Psoas muscle (tissue), 8 donors: ENCODE data around the gene IVL. TPM values are rescaled to one million over a fixed set of nuclear protein-coding genes. Genes with fewer than 3 reads are reported as not detected.

Experiments
- ATAC-seq, 4 donors: fragments of 200-7000 bp; cut with Tn5 transposase; one replicate each; pipeline ENCODE4 v1.9.1; 2020; ENCODE audit warnings: moderate library complexity in 3 of 4, mild to moderate bottlenecking in 2 of 4
- DNase-seq, 2 donors: peaks; one replicate each; pipeline ENCODE4 v3.0.0-alpha.2; 2020
- H3K27ac ChIP-seq: fragments of 200-600 bp; one replicate; pipeline ENCODE4 v1.8.0; 2022
- H3K27me3 ChIP-seq, 3 donors: fragments of 200-600 bp in 1 of 3; one replicate each; pipeline versions ENCODE4 v1.6.1 to v1.8.0; 2013 to 2022; ENCODE audit warnings: low read length in 2 of 3, mild to moderate bottlenecking in 2 of 3, moderate library complexity in 1 of 3; ENCODE audit not compliant: insufficient read depth in 3 of 3
- H3K36me3 ChIP-seq, 2 donors: fragments of 200-600 bp in 1 of 2; one replicate each; pipeline versions ENCODE4 v1.6.1 to v1.8.0; 2013 to 2022; ENCODE audit warnings: low read depth in 1 of 2, mild to moderate bottlenecking in 1 of 2, moderate library complexity in 1 of 2; ENCODE audit not compliant: insufficient read depth in 1 of 2
- H3K4me1 ChIP-seq: fragments of 200-600 bp; one replicate; pipeline ENCODE4 v1.8.0; 2022
- H3K4me3 ChIP-seq: fragments of 200-600 bp; one replicate; pipeline ENCODE4 v1.8.0; 2022; ENCODE audit warnings: mild to moderate bottlenecking
- H3K9me3 ChIP-seq: fragments of 200-600 bp; one replicate; pipeline ENCODE4 v1.8.0; 2022
- WGBS, 3 donors: extraction: QIAGEN DNeasy Blood & Tissue Kit; methylation state at CpG; one replicate each; pipeline versions ENCODE4 v1.1.6 to v1.1.7; 2013; 5-methylcytosine and 5-hydroxymethylcytosine counted together
- intact Hi-C, 2 donors: fragments of 100-400 bp; cut with DNase I; formaldehyde crosslinking; loops; one replicate each; pipeline versions ENCODE4 v1.11.0 to v1.14.2; 2022
- polyA plus RNA-seq, 3 donors: library from polyadenylated mRNA; stranded (reverse); fragments of 200-250 nt; gene quantifications; one replicate each; pipeline ENCODE4 v1.2.3, GENCODE V29; 2013
- total RNA-seq, 4 donors: library from RNA; stranded (reverse); fragmentation: NEBNext Ultra II Directional in 2 of 4; extraction: Animal tissue kit (Norgen Biotek cat#: 25700) in 2 of 4; gene quantifications; one replicate each; pipeline versions ENCODE4 v1.2.1 to v1.2.4, GENCODE V29; 2021 to 2023
- TF ChIP-seq, protein P1 (sequence below): fragments of 200-600 bp; IDR thresholded peaks from one replicate; pipeline ENCODE4 v1.8.0; 2022; ENCODE audit warnings: antibody characterized with exemption
- donor health status: healthy with polysubstance abuse.
- donor health status: DM: no; HTN: no; CAD: no; lungs with moderate emphysema.
- donor health status: Bipolar disorder and iron deficiency.
- donor health status: healthy.
- donor health status: DM: yes; HTN: yes; CAD: no.
- donor health status: DM: no; HTN: no; CAD: no.
- donor health status: DM: no; HTN: no; CAD: no.
- donor health status: DM: yes; HTN: yes; CAD: no.

The IVL gene
- total and polyA plus RNA-seq, 7 donors: 0.04 TPM; not detected in 6

DNA sequence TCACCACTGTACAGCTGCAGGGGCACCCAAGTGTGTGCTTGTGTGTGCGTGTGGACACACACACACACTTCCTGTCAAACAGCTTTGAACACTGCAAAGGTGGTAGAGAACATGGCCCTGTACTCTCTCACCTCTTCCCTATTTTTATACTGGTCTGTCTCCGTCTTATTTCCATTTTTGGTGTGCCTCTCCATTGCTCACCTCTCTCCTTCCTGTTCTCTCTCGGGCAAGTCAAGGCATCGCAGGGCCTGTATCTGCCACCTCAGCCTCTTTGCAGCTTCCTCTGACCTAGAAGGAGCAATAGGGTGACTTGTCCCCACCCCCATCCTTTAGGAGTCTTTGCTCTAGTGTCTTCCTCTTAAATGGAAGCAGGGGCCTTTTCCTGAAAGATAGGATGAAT lies 28.0 kb upstream of the IVL start:
- H3K27ac ChIP-seq: no peak overlapping the region
- no peaks in the 10 kb centered on the region for H3K4me1 ChIP-seq
- no peaks in the 10 kb centered on the region for H3K36me3 ChIP-seq
- no peak overlapping the region for H3K4me3 ChIP-seq
- no peak for DNase-seq
- 80 to 82% (median 82%) methylated on average over 4 of the region's 4 CpGs for WGBS, 3 donors
- TF ChIP-seq, protein P1, sequence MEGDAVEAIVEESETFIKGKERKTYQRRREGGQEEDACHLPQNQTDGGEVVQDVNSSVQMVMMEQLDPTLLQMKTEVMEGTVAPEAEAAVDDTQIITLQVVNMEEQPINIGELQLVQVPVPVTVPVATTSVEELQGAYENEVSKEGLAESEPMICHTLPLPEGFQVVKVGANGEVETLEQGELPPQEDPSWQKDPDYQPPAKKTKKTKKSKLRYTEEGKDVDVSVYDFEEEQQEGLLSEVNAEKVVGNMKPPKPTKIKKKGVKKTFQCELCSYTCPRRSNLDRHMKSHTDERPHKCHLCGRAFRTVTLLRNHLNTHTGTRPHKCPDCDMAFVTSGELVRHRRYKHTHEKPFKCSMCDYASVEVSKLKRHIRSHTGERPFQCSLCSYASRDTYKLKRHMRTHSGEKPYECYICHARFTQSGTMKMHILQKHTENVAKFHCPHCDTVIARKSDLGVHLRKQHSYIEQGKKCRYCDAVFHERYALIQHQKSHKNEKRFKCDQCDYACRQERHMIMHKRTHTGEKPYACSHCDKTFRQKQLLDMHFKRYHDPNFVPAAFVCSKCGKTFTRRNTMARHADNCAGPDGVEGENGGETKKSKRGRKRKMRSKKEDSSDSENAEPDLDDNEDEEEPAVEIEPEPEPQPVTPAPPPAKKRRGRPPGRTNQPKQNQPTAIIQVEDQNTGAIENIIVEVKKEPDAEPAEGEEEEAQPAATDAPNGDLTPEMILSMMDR: no peak
- intact Hi-C loops: no loop called here
- H3K27me3 ChIP-seq: no peaks in the 10 kb centered on the region
- H3K9me3 ChIP-seq: no peaks in the 10 kb centered on the region
- no peak for ATAC-seq

DNA sequence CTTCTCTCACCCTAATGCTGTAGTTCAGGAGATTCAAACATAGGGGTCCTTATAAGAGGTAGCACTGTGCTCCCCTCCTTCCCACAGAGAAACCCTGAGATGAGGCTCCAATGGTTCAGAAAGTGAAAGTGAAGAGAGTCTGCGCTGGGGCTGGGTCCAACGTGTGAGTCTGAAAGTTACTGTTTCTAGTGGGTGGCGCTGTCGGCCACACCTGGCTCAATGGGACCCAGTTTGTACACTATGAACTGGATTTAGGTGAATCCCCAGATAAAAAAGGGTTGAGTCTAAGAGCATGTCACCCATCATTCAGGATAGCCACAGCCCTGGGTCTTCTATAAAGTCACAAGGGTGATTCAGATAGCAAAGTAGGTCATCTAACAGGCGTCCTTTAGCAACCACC lies 27.4 kb upstream of the IVL start:
- Histone ChIP-seq H3K36me3 (no peaks in the 10 kb centered on the region), H3K4me3 (no peak overlapping the region), H3K27ac (no peak overlapping the region), H3K9me3 (no peaks in the 10 kb centered on the region), H3K27me3 (no peaks in the 10 kb centered on the region), H3K4me1 (no peaks in the 10 kb centered on the region)
- no peak for ATAC-seq
- TF ChIP-seq, protein P1: no peak
- intact Hi-C loops: no loop called here
- no peak for DNase-seq
- WGBS, 3 donors: 73 to 89% (median 81%) methylated on average over 5 of the region's 5 CpGs

DNA sequence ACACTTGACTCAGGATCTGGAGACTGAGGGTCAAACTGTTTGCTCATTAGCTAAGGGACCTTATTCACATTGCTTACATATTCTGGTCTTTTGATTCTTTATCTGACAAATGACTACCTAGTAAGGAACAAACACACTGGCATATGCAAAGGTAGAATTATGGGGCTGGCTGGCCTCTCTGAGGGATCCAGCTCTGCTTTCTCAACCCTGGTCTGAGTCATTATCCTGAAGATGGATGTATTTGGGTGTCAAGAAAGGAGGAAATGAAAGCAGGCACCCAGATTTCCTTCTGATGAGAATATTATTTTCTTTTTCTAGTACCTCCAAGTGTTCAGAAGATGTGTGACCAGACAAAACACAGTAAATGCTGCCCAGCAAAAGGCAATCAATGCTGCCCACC lies 24.3 kb upstream of the IVL start:
- no peaks in the 10 kb centered on the region for H3K36me3 ChIP-seq
- H3K27ac ChIP-seq: no peak overlapping the region
- H3K27me3 ChIP-seq: no peaks in the 10 kb centered on the region
- H3K9me3 ChIP-seq: no peaks in the 10 kb centered on the region
- intact Hi-C loops: no loop called here
- TF ChIP-seq, protein P1: no peak
- DNase-seq (no peak), ATAC-seq (no peak)
- H3K4me1 ChIP-seq: no peaks in the 10 kb centered on the region
- H3K4me3 ChIP-seq: no peak overlapping the region

DNA sequence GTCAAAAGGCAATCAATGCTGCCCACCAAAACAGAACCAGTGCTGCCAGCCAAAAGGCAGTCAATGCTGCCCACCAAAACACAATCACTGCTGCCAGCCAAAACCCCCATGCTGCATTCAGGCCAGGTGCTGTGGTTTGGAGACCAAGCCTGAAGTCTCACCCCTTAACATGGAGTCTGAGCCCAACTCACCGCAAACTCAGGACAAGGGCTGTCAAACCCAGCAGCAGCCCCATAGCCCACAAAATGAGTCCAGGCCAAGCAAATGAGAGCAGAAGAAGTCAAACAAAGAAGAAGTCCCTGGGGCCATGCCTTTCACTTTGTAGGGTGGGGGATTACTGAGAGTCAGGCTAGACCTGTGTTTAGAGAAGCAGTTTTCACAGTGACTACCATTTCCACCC lies 23.8 kb upstream of the IVL start:
- TF ChIP-seq, protein P1: no peak
- ATAC-seq (no peak), DNase-seq (no peak)
- H3K36me3 ChIP-seq: no peaks in the 10 kb centered on the region
- no peak overlapping the region for H3K4me3 ChIP-seq
- no peaks in the 10 kb centered on the region for H3K9me3 ChIP-seq
- intact Hi-C loops: no loop called here
- no peaks in the 10 kb centered on the region for H3K27me3 ChIP-seq
- no peak overlapping the region for H3K27ac ChIP-seq
- no peaks in the 10 kb centered on the region for H3K4me1 ChIP-seq
- WGBS, 3 donors: 93 to 100% (median 96%) methylated on average over 1 of the region's 1 CpG

DNA sequence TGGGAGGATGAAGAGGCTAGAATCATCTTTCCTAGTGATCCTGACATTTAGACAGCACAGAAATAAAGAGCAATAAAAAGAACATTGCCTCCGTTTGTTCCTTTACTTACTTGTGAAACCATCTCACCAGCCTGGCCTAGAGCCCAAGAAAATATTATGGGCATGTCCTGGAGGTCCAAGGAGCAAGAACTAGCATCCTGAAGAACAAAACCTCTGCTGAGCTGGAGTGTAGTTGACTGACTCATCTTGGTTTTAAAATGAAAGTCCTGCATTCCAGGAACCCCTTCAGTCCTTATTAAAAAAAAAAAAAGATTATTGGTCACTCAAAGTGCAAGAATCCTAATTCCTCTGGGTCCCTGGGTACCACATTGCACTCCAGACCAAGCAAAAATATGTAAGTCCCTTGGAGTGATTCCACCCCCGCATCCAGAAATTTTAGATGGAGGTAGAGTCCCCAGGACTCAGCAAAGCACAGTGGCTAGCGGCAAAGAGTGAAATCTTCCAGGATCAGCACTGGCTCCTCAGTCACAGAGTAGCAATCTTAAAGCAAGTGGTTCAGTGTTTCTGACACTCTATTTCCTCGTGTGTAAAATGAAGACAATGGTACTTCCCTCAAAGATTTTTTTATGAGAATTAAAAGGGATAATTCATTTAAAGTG lies 23.3 kb upstream of the IVL start:
- no peak overlapping the region for H3K27ac ChIP-seq
- no peaks in the 10 kb centered on the region for H3K36me3 ChIP-seq
- no peaks in the 10 kb centered on the region for H3K4me1 ChIP-seq
- 60 to 63% (median 60%) methylated on average over 4 of the region's 4 CpGs for WGBS, 3 donors
- no peaks in the 10 kb centered on the region for H3K9me3 ChIP-seq
- no peak for ATAC-seq
- intact Hi-C loops: no loop called here
- H3K4me3 ChIP-seq: no peak overlapping the region
- TF ChIP-seq, protein P1: no peak
- no peak for DNase-seq
- no peaks in the 10 kb centered on the region for H3K27me3 ChIP-seq
